Measurements from ENCODE around the gene DAGLA. TPM values are rescaled to one million over a fixed set of nuclear protein-coding genes. Genes with fewer than 3 reads are reported as not detected.

Gene DAGLA
- total RNA-seq, 1 experiment from 2014 or later = 10.1 TPM

- H3K27ac ChIP-seq = peak overlapping the region; percentile 81
- H3F3A ChIP-seq (ENCODE audit: insufficient read depth, low read depth) = peaks cover 3% of the 10 kb centered on the region; the same call in 1 of the 2 replicates
- peak overlapping the region; percentile 84 for H2AFZ ChIP-seq
- H3K9me3 ChIP-seq (ENCODE audit: insufficient read depth, low read depth) = no peaks in the 10 kb centered on the region
- no peak for TF ChIP-seq EZH2 (IDR thresholded peaks at IDR 0.05; ENCODE audit: low read depth)
- POLR2A ChIA-PET (ENCODE audit: unreplicated experiment) = interaction anchor here (0.6 to 1.0 kb wide), 8 partner anchors 10 to 1138 kb away, joined by 3 to 11 read pairs (median 4); no protein-coding TSS in a partner anchor
- CTCF ChIA-PET = interaction anchor here (0.6 kb wide), 3 partner anchors 278 to 1624 kb away, joined by 3 to 4 read pairs (median 4); no protein-coding TSS in a partner anchor
- H3K36me3 ChIP-seq (ENCODE audit: low read depth) = peaks cover 29% of the 10 kb centered on the region
- TSS peak; percentile 73 for BruUV-seq (replicated peaks)
- H3K4me1 ChIP-seq (replicated peaks; ENCODE audit: insufficient read depth) = peaks cover 20% of the 10 kb centered on the region
- no peaks in the 10 kb centered on the region for H3K27me3 ChIP-seq (ENCODE audit: insufficient read depth, low read depth)
- no peaks in the 10 kb centered on the region for H3K9me2 ChIP-seq (ENCODE audit: insufficient read depth)
- DNase-seq = peak; percentile 62 to 75
- peak overlapping the region; percentile 72 for H3K4me3 ChIP-seq
- peak overlapping the region; percentile 95 for H3K4me2 ChIP-seq
- intact Hi-C loops (cut with micrococcal nuclease; ENCODE audit: unreplicated experiment) = loop anchor here (5.0 to 10.0 kb wide), 3 partner anchors 45 to 330 kb away; partner anchors contain the start of gene INCENP
- no peaks in the 10 kb centered on the region; the same call in 1 of the 2 replicates for H4K20me1 ChIP-seq (ENCODE audit: insufficient read depth)
- peaks cover 69% of the 10 kb centered on the region for H3K79me2 ChIP-seq (ENCODE audit: low read depth)
These were observed 111.6 kb downstream of the DAGLA start for GRCh38 chr11:61791737-61792309.

DNA sequence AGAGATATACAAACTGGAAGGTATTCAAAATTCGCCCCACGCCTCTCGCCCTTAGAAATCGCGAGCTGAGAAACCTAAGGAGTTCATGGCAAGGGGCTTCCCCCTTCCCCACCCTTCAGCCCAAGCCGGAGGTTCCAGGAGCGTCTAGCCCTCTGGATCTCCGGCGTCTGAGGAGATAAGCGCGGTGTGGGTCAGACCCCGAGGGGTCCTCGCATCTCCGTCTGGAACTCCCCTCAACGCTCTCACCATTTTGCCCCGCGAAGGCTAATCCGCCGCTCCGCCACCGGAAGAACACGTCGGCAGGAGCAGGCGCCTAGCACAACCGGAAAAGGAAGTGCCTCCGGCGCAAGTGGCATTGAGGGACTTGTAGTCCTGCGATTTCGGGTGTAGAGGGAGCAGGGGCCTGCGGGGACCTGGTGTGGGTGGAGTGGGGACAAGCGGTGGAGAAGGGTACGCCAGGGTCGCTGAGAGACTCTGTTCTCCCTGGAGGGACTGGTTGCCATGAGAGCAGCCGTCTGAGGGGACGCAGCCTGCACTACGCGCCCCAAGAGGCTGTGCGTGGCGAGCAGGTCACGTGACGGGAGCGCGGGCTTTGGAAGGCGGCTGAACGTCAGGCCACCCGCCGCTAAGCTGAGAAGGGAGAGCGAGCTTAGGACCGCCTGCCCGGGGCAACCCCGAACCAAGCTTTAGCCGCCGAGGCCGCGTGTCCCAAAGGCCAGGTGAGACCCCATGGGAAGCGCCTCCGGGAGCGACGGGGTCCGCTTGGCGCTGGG, 112.3 kb downstream of the DAGLA start, which contains the start of the genes FEN1 and TMEM258:
Gene FEN1 (plus strand): TSS at position 602 of the 773 bp plus-strand sequence. CDS start 2,451 bp downstream, outside the sequence.
Gene TMEM258 (minus strand): TSS at position 290 of the 773 bp plus-strand sequence. CDS start 41 bp downstream, at position 249.
- H3K9me3 ChIP-seq (ENCODE audit: insufficient read depth, low read depth) = no peaks in the 10 kb centered on the region

GRCh38 chr11:61793083-61793828, 113.1 kb downstream of the DAGLA start:
- H3K36me3 ChIP-seq (ENCODE audit: low read depth) = peaks cover 24% of the 10 kb centered on the region
- intact Hi-C loops (cut with micrococcal nuclease; ENCODE audit: unreplicated experiment) = loop anchor here (5.0 to 10.0 kb wide), 3 partner anchors 46 to 329 kb away; partner anchors contain the start of gene INCENP
- H3K9me2 ChIP-seq (ENCODE audit: insufficient read depth) = no peaks in the 10 kb centered on the region
- H3K4me3 ChIP-seq = peak overlapping the region; percentile 72
- H3K27ac ChIP-seq = peak overlapping the region; percentile 81
- POLR2A ChIA-PET (ENCODE audit: unreplicated experiment) = interaction anchor here (0.6 to 1.0 kb wide), 6 partner anchors 12 to 884 kb away, joined by 3 to 8 read pairs (median 6); partner anchors contain the start of genes FADS2 and INCENP
- no peaks in the 10 kb centered on the region; the same call in 1 of the 2 replicates for H4K20me1 ChIP-seq (ENCODE audit: insufficient read depth)
- BruUV-seq (replicated peaks) = TSS peak; percentile 46
- CTCF ChIA-PET = interaction anchor here (0.6 kb wide), 1 partner anchor 351 kb away, joined by 3 read pairs; no protein-coding TSS in a partner anchor
- peaks cover 15% of the 10 kb centered on the region; the same call in 1 of the 2 replicates for H3F3A ChIP-seq (ENCODE audit: insufficient read depth, low read depth)
- DNase-seq = no peak
- H3K79me2 ChIP-seq (ENCODE audit: low read depth) = peaks cover 80% of the 10 kb centered on the region
- H3K4me1 ChIP-seq (replicated peaks; ENCODE audit: insufficient read depth) = peaks cover 20% of the 10 kb centered on the region
- TF ChIP-seq, protein P1, sequence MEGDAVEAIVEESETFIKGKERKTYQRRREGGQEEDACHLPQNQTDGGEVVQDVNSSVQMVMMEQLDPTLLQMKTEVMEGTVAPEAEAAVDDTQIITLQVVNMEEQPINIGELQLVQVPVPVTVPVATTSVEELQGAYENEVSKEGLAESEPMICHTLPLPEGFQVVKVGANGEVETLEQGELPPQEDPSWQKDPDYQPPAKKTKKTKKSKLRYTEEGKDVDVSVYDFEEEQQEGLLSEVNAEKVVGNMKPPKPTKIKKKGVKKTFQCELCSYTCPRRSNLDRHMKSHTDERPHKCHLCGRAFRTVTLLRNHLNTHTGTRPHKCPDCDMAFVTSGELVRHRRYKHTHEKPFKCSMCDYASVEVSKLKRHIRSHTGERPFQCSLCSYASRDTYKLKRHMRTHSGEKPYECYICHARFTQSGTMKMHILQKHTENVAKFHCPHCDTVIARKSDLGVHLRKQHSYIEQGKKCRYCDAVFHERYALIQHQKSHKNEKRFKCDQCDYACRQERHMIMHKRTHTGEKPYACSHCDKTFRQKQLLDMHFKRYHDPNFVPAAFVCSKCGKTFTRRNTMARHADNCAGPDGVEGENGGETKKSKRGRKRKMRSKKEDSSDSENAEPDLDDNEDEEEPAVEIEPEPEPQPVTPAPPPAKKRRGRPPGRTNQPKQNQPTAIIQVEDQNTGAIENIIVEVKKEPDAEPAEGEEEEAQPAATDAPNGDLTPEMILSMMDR (conservative IDR thresholded peaks at IDR 0.05) = no peak
- no peak for TF ChIP-seq EZH2 (IDR thresholded peaks at IDR 0.05; ENCODE audit: low read depth)
- H3K9me3 ChIP-seq (ENCODE audit: insufficient read depth, low read depth) = no peaks in the 10 kb centered on the region
- H3K4me2 ChIP-seq = peak overlapping the region; percentile 95
- peak overlapping the region; percentile 84 for H2AFZ ChIP-seq
- no peaks in the 10 kb centered on the region for H3K27me3 ChIP-seq (ENCODE audit: insufficient read depth, low read depth)

More for the DNA sequence above, 112.3 kb downstream of the DAGLA start, which contains the start of the genes FEN1 and TMEM258:
- H3K4me1 ChIP-seq (replicated peaks; ENCODE audit: insufficient read depth) = peaks cover 20% of the 10 kb centered on the region
- H3K79me2 ChIP-seq (ENCODE audit: low read depth) = peaks cover 72% of the 10 kb centered on the region
- peak within 1 kb of the TSS; percentile 72 for H3K4me3 ChIP-seq
- POLR2A ChIA-PET (ENCODE audit: unreplicated experiment) = interaction anchor here (0.6 to 1.0 kb wide), 10 partner anchors 11 to 1139 kb away, joined by 3 to 6 read pairs (median 4); partner anchors contain the start of genes FADS2 and INCENP
- DNase-seq = peak; percentile 89 to 90
- no peaks in the 10 kb centered on the region; the same call in 1 of the 2 replicates for H4K20me1 ChIP-seq (ENCODE audit: insufficient read depth)
- H3K36me3 ChIP-seq (ENCODE audit: low read depth) = peaks cover 24% of the 10 kb centered on the region
- peak within 1 kb of the TSS; percentile 95 for H3K4me2 ChIP-seq
- H2AFZ ChIP-seq = peak within 1 kb of the TSS; percentile 84
- BruUV-seq (replicated peaks) = no TSS peak
- no peaks in the 10 kb centered on the region for H3K9me2 ChIP-seq (ENCODE audit: insufficient read depth)
- peaks cover 7% of the 10 kb centered on the region; the same call in 1 of the 2 replicates for H3F3A ChIP-seq (ENCODE audit: insufficient read depth, low read depth)
- peak within 1 kb of the TSS; percentile 81 for H3K27ac ChIP-seq
- intact Hi-C loops (cut with micrococcal nuclease; ENCODE audit: unreplicated experiment) = loop anchor here (5.0 to 10.0 kb wide), 3 partner anchors 45 to 330 kb away; partner anchors contain the start of gene INCENP
- CTCF ChIA-PET = interaction anchor here (0.5 to 0.6 kb wide), 3 partner anchors 314 to 1623 kb away, joined by 3 to 4 read pairs (median 3); no protein-coding TSS in a partner anchor
- H3K27me3 ChIP-seq (ENCODE audit: insufficient read depth, low read depth) = no peaks in the 10 kb centered on the region
- no peak for TF ChIP-seq EZH2 (IDR thresholded peaks at IDR 0.05; ENCODE audit: low read depth)
- TF ChIP-seq, protein P1 (conservative IDR thresholded peaks at IDR 0.05) = no peak; the same call in 1 of the 2 replicates

Data from PC-9 (cell line).